ENCODE results near the gene KIAA0513.
"Not testable (repeated sequence)": the region's sequence is repeated elsewhere in the genome, so short reads cannot be mapped to it uniquely, and the experiment has no call there.

Gene KIAA0513

DNA sequence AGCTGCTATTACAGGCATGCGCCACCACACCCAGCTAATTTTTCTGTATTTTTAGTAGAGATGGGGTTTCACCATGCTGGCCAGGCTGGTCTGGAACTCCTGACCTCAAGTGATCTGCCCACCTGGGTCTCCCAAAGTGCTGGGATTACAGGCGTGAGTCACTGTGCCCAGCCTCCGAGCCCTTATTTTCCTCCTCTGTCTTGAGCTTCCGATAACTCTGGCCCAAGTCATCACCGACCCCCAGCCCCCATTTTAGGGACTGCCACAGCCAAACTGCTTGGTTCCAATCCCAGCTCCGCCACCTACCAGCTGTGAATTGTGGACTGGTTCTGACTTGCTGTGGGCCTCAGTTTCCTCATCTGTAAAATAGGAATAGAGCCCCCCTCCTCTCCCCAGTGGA is 95.8 kb downstream of the KIAA0513 start:
- H3K27me3 ChIP-seq (ENCODE audit: control insufficient read depth, insufficient read depth, low read length); H3K9ac ChIP-seq (ENCODE audit: low read depth, low read length); H3K9me3 ChIP-seq (ENCODE audit: control insufficient read depth, insufficient read depth, low read length); H3K4me1 ChIP-seq (ENCODE audit: control insufficient read depth, insufficient read depth, low read length); H3K4me3 ChIP-seq (ENCODE audit: low read depth, low read length); H3K36me3 ChIP-seq (ENCODE audit: control insufficient read depth, insufficient read depth, low read length): not testable (repeated sequence)
- H3K27ac ChIP-seq (ENCODE audit: low read depth, low read length) = peak overlapping the region; percentile 73

- Histone ChIP-seq H3K36me3 (ENCODE audit: control insufficient read depth, insufficient read depth, low read length) (no peaks in the 10 kb centered on the region), H3K9ac (ENCODE audit: low read depth, low read length) (no peak overlapping the region), H3K9me3 (ENCODE audit: control insufficient read depth, insufficient read depth, low read length) (no peaks in the 10 kb centered on the region), H3K27ac (ENCODE audit: low read depth, low read length) (peak overlapping the region; percentile 73), H3K4me3 (ENCODE audit: low read depth, low read length) (no peak overlapping the region), H3K27me3 (ENCODE audit: control insufficient read depth, insufficient read depth, low read length) (0 out of 2 replicates have a peak, but pooled peaks cover 3% of the 10 kb centered on the region), H3K4me1 (ENCODE audit: control insufficient read depth, insufficient read depth, low read length) (peaks cover 9% of the 10 kb centered on the region)
Measured at GRCh38 chr16:85123891-85124635, 96.5 kb downstream of the KIAA0513 start.

DNA sequence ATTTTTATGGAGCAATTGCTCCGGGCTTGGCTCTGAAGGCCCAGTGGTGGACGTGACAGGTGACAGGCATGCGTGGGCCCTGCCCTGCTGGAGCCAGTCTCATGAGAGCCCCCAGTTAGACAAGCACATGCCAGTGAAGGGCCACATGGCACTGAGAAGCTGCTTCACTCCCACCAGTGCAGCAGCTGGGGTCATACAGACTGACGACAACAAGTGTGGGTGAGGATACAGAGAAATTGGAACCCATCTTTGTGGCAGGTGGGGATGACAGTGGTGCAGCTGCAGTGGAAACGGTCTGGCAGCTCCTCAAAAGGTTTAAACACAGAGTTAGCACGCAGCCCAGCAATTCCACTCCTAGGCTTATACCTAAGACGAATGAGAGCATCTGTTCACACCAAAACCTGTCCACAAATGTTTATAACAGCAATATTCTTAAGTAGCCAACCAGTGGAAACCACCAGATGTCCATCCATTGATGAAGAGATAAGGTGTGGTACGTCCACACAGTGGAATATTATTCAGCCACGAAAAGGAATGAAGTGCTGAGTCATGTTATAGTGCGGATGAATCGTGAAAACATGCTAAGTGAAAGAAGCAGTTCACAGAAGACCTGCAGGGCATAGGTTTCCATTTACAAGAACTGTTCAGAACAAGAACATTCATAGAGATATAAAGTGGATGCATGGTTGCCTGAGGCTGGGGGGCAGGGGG is 97.2 kb downstream of the KIAA0513 start:
- 0 out of 2 replicates have a peak, but pooled peaks cover 3% of the 10 kb centered on the region for H3K27me3 ChIP-seq (ENCODE audit: control insufficient read depth, insufficient read depth, low read length)
- no peak overlapping the region for H3K9ac ChIP-seq (ENCODE audit: low read depth, low read length)
- no peaks in the 10 kb centered on the region for H3K9me3 ChIP-seq (ENCODE audit: control insufficient read depth, insufficient read depth, low read length)
- H3K4me1 ChIP-seq (ENCODE audit: control insufficient read depth, insufficient read depth, low read length) = peaks cover 9% of the 10 kb centered on the region
- no peaks in the 10 kb centered on the region for H3K36me3 ChIP-seq (ENCODE audit: control insufficient read depth, insufficient read depth, low read length)
- H3K27ac ChIP-seq (ENCODE audit: low read depth, low read length) = no peak overlapping the region
- H3K4me3 ChIP-seq (ENCODE audit: low read depth, low read length) = no peak overlapping the region

GRCh38 chr16:85125570-85126393 is 98.2 kb downstream of the KIAA0513 start:
- no peak overlapping the region for H3K4me3 ChIP-seq (ENCODE audit: low read depth, low read length)
- H3K4me1 ChIP-seq (ENCODE audit: control insufficient read depth, insufficient read depth, low read length) = peaks cover 14% of the 10 kb centered on the region
- no peak overlapping the region for H3K9ac ChIP-seq (ENCODE audit: low read depth, low read length)
- H3K36me3 ChIP-seq (ENCODE audit: control insufficient read depth, insufficient read depth, low read length) = no peaks in the 10 kb centered on the region
- no peaks in the 10 kb centered on the region for H3K9me3 ChIP-seq (ENCODE audit: control insufficient read depth, insufficient read depth, low read length)
- H3K27ac ChIP-seq (ENCODE audit: low read depth, low read length) = no peak overlapping the region
- H3K27me3 ChIP-seq (ENCODE audit: control insufficient read depth, insufficient read depth, low read length) = 0 out of 2 replicates have a peak, but pooled peaks cover 3% of the 10 kb centered on the region

DNA sequence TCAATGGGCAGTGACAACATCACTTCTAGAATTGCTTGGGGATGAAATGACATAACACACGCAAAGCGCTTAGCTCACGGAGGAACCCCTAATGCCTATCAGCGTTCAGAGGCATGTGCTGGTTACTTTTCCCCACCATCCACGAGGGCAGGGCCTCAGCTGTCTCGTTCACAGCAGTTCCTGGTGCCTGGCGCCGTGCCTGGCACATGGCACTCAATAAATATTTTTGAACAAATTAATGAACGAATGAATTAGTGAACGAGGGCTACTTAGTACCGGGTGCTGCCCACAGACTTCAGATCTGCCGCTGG is 98.8 kb downstream of the KIAA0513 start:
- no peak overlapping the region for H3K4me3 ChIP-seq (ENCODE audit: low read depth, low read length)
- H3K27ac ChIP-seq (ENCODE audit: low read depth, low read length) = peak overlapping the region; percentile 62
- H3K9me3 ChIP-seq (ENCODE audit: control insufficient read depth, insufficient read depth, low read length) = no peaks in the 10 kb centered on the region
- H3K36me3 ChIP-seq (ENCODE audit: control insufficient read depth, insufficient read depth, low read length) = no peaks in the 10 kb centered on the region
- no peak overlapping the region for H3K9ac ChIP-seq (ENCODE audit: low read depth, low read length)
- H3K27me3 ChIP-seq (ENCODE audit: control insufficient read depth, insufficient read depth, low read length) = 0 out of 2 replicates have a peak, but pooled peaks cover 3% of the 10 kb centered on the region
- peaks cover 14% of the 10 kb centered on the region for H3K4me1 ChIP-seq (ENCODE audit: control insufficient read depth, insufficient read depth, low read length)

DNA sequence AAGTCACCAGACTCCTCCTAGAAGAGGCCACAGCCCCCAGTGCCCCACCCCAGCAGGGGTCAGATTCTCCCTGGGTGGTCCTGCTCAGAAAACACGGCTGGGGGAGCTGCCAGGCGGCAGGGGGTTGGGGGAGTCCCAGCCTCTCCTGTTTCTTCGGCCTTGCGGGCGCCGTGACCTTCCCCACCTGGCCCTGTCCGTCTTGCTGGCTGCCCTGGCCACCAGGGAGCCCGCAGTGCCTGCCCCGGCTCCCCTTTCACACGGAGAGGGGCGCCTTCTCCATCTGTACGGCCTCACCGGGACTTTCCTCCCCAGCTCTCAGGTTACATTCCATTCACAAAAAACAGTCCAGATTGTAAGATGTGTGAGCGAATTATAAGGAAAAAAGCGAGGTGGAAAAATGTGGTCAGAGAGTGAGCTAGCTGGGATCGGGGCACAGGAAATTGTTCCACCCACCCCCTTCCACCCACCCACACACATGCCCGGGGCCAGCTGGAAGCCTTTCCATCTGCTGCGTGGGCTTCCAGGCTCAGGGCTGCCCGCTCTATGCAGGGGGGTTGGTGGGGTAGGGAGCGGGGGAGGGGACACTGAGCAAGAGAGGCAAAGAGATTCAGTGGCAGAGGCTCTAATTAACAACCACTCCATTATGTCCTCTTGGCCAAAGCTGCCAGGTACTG is 99.2 kb downstream of the KIAA0513 start:
- Histone ChIP-seq H3K9me3 (ENCODE audit: control insufficient read depth, insufficient read depth, low read length) (no peaks in the 10 kb centered on the region), H3K36me3 (ENCODE audit: control insufficient read depth, insufficient read depth, low read length) (no peaks in the 10 kb centered on the region), H3K4me1 (ENCODE audit: control insufficient read depth, insufficient read depth, low read length) (peaks cover 14% of the 10 kb centered on the region), H3K4me3 (ENCODE audit: low read depth, low read length) (no peak overlapping the region), H3K9ac (ENCODE audit: low read depth, low read length) (no peak overlapping the region), H3K27ac (ENCODE audit: low read depth, low read length) (peak overlapping the region; percentile 62), H3K27me3 (ENCODE audit: control insufficient read depth, insufficient read depth, low read length) (0 out of 2 replicates have a peak, but pooled peaks cover 3% of the 10 kb centered on the region)

DNA sequence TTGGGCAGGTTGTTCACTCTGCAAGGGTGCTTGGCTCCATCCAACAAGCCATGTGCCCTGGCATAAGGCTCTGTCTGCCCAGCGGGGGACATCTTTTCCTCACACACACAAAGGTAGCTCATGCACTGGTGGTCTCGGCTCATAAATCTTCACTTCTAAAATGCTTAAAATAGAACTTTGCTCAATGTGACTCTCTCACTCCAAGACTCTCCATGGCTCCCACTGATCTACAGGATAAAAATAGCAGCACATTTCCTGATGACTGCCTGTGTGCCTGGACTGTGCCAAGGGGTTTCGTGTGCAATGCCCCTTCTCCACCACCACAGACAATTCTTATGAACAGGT is 99.8 kb downstream of the KIAA0513 start:
- Histone ChIP-seq H3K9ac (ENCODE audit: low read depth, low read length) (no peak overlapping the region), H3K36me3 (ENCODE audit: control insufficient read depth, insufficient read depth, low read length) (no peaks in the 10 kb centered on the region), H3K9me3 (ENCODE audit: control insufficient read depth, insufficient read depth, low read length) (no peaks in the 10 kb centered on the region), H3K27me3 (ENCODE audit: control insufficient read depth, insufficient read depth, low read length) (0 out of 2 replicates have a peak, but pooled peaks cover 3% of the 10 kb centered on the region), H3K27ac (ENCODE audit: low read depth, low read length) (no peak overlapping the region), H3K4me3 (ENCODE audit: low read depth, low read length) (no peak overlapping the region), H3K4me1 (ENCODE audit: control insufficient read depth, insufficient read depth, low read length) (peaks cover 14% of the 10 kb centered on the region)

DNA sequence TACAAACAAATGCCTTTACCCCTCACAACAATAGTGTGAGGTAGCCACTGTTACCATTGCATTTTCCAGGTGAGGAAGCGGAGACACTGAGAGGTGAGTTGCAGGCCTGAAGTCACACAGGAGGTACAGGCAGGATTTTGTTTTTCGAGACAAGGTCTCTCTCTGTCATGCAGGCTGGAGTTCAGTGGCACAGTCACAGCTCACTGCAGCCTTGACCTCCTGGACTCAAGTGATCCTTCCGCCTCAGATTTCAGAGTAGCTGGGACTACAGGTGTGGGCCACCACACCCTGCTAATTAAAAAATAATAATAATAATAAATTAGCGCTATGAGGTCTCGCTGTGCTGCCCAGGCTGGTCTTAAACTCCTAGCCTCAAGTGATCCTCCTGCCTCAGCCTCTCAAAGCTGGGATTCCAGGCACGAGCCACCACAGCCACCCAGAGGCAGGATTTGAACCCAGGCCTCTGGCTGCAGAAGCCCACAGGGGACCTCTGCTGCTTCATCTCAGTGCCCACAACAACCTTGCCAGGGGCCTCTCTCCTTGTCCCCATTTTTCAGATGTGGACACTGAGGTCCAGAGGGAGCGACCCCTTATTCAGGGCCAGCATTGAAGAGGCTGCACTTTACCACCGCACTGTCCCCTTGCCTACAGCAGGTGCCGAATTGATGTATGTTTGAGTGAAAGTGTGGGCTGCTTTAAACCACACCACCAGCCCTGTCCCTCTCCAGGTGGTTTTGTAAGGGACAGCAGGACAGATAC is 100.7 kb downstream of the KIAA0513 start:
- Histone ChIP-seq H3K4me3 (ENCODE audit: low read depth, low read length) (no peak overlapping the region), H3K27me3 (ENCODE audit: control insufficient read depth, insufficient read depth, low read length) (0 out of 2 replicates have a peak, but pooled peaks cover 3% of the 10 kb centered on the region), H3K27ac (ENCODE audit: low read depth, low read length) (no peak overlapping the region), H3K4me1 (ENCODE audit: control insufficient read depth, insufficient read depth, low read length) (peaks cover 14% of the 10 kb centered on the region), H3K9ac (ENCODE audit: low read depth, low read length) (no peak overlapping the region), H3K36me3 (ENCODE audit: control insufficient read depth, insufficient read depth, low read length) (no peaks in the 10 kb centered on the region), H3K9me3 (ENCODE audit: control insufficient read depth, insufficient read depth, low read length) (no peaks in the 10 kb centered on the region)

GRCh38 chr16:85129876-85130704 is 102.5 kb downstream of the KIAA0513 start:
- Histone ChIP-seq H3K9ac (ENCODE audit: low read depth, low read length) (no peak overlapping the region), H3K36me3 (ENCODE audit: control insufficient read depth, insufficient read depth, low read length) (no peaks in the 10 kb centered on the region), H3K27me3 (ENCODE audit: control insufficient read depth, insufficient read depth, low read length) (0 out of 2 replicates have a peak, but pooled peaks cover 3% of the 10 kb centered on the region), H3K27ac (ENCODE audit: low read depth, low read length) (no peak overlapping the region), H3K9me3 (ENCODE audit: control insufficient read depth, insufficient read depth, low read length) (no peaks in the 10 kb centered on the region), H3K4me1 (ENCODE audit: control insufficient read depth, insufficient read depth, low read length) (peaks cover 14% of the 10 kb centered on the region; the same call in 1 of the 2 replicates), H3K4me3 (ENCODE audit: low read depth, low read length) (no peak overlapping the region)
